A673 (cell line): ENCODE data around the gene MAGI3. TPM values are rescaled to one million over a fixed set of nuclear protein-coding genes. Genes with fewer than 3 reads are reported as not detected.

Source experiments
- BruUV-seq: library from RNA; stranded (reverse); fragments of 400-500 nt; replicated peaks from 2 replicates; lab custom pipeline; 2021; lab: Mats Ljungman, UMichigan
- CTCF ChIA-PET: fragments of 300-600 bp; sonication (Branson Sonifier 250); formaldehyde crosslinking; loops from one replicate; lab custom pipeline; 2022; ENCODE audit warnings: antibody characterized with exemption; lab: Charles Lee
- POLR2A ChIA-PET: fragments of 300-600 bp; sonication (Branson Sonifier 250); formaldehyde crosslinking; loops from one replicate; lab custom pipeline; 2022; ENCODE audit warnings: antibody characterized with exemption; ENCODE audit not compliant: low non-redundant PET; lab: Charles Lee
- DNase-seq: peaks from one replicate; pipeline ENCODE4 v3.0.0-alpha.2; 2015; ENCODE audit warnings: low spot score
- H3K27ac ChIP-seq: fragments of 200-600 bp; sonication (generic); 2 replicates; pipeline ENCODE4 v1.5.1; 2016; ENCODE audit warnings: mixed run types, low read depth, mild to moderate bottlenecking, mixed read lengths, antibody characterized with exemption, low read length; ENCODE audit not compliant: poor library complexity, severe bottlenecking
- H3K27me3 ChIP-seq: fragments of 200-600 bp; sonication (generic); replicated peaks from 2 replicates; pipeline ENCODE4 v1.6.1; 2017; ENCODE audit warnings: mixed run types, low read depth, mild to moderate bottlenecking, mixed read lengths, antibody characterized with exemption, low read length; ENCODE audit not compliant: insufficient read depth, poor library complexity
- H3K36me3 ChIP-seq: fragments of 200-600 bp; sonication (generic); 2 replicates; pipeline ENCODE4 v1.6.1; 2016; ENCODE audit warnings: mixed run types, mild to moderate bottlenecking, mixed read lengths, antibody characterized with exemption, low read length; ENCODE audit not compliant: insufficient read depth, poor library complexity, severe bottlenecking
- H3K4me1 ChIP-seq: fragments of 200-600 bp; sonication (generic); 2 replicates; pipeline ENCODE4 v1.6.1; 2017; ENCODE audit warnings: mixed run types, mild to moderate bottlenecking, mixed read lengths, antibody characterized with exemption, low read length; ENCODE audit not compliant: insufficient read depth, poor library complexity, severe bottlenecking
- H3K4me3 ChIP-seq: fragments of 200-600 bp; sonication (generic); 2 replicates; pipeline ENCODE4 v1.5.1; 2016; ENCODE audit warnings: low read depth, mixed run types, mild to moderate bottlenecking, mixed read lengths, low read length; ENCODE audit not compliant: poor library complexity, severe bottlenecking
- H3K9me3 ChIP-seq: fragments of 200-600 bp; sonication (generic); 2 replicates; pipeline ENCODE4 v1.6.1; 2016; ENCODE audit warnings: mixed run types, low read depth, mild to moderate bottlenecking, mixed read lengths, antibody characterized with exemption, low read length; ENCODE audit not compliant: poor library complexity, severe bottlenecking
- EZH2 ChIP-seq: fragments of 200-600 bp; sonication (generic); IDR thresholded peaks from 2 replicates; pipeline ENCODE4 v1.6.1; 2017; ENCODE audit warnings: borderline replicate concordance, low read depth, mild to moderate bottlenecking, mixed read lengths, antibody characterized with exemption, low read length; ENCODE audit not compliant: poor library complexity, severe bottlenecking
- intact Hi-C: fragments of 100-400 bp; cut with micrococcal nuclease; formaldehyde crosslinking; loops from one replicate; pipeline ENCODE4 v1.10.0; 2022; ENCODE audit not compliant: unreplicated experiment
- total RNA-seq: library from RNA; stranded (reverse); gene quantifications from 2 replicates; pipeline ENCODE4 v1.2.3, GENCODE V29; 2021
- TF ChIP-seq, protein P1 (sequence below): fragments of 300-800, 200-600 bp; sonication (generic); conservative IDR thresholded peaks from 2 replicates; pipeline ENCODE4 v1.5.1; 2017; ENCODE audit warnings: low read depth, mild to moderate bottlenecking, antibody characterized with exemption, low read length, moderate library complexity, mixed read lengths

Gene MAGI3
- total RNA-seq, 1 experiment from 2014 or later: 5.1 TPM

DNA sequence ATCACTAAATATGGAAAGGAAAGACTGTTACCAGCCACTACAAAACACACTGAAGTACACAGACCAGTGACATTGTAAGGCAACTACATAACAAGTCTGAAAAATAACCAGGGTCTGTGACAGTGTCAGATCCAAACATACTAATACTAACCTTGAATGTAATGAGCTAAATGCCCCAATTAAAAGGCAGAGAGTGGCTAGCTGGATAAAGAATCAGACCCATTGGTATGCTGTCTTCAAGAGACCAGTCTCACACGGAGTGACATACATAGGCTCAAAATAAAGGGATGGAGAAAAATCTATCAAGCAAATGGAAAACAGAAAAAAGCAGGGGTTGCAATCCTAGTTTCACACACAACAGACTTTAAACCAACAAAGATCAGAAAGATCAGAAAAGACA, 100.1 kb downstream of the MAGI3 start:
- H3K4me1 ChIP-seq: no peaks in the 10 kb centered on the region
- no peaks in the 10 kb centered on the region for H3K36me3 ChIP-seq
- no peak for DNase-seq
- no peak overlapping the region for H3K27ac ChIP-seq
- POLR2A ChIA-PET: no interaction called here
- peaks cover 7% of the 10 kb centered on the region for H3K9me3 ChIP-seq
- no TSS peak for BruUV-seq
- no peak overlapping the region for H3K4me3 ChIP-seq
- CTCF ChIA-PET: no interaction called here
- intact Hi-C loops: no loop called here
- no peaks in the 10 kb centered on the region for H3K27me3 ChIP-seq
- no peak for TF ChIP-seq EZH2
- TF ChIP-seq, protein P1, sequence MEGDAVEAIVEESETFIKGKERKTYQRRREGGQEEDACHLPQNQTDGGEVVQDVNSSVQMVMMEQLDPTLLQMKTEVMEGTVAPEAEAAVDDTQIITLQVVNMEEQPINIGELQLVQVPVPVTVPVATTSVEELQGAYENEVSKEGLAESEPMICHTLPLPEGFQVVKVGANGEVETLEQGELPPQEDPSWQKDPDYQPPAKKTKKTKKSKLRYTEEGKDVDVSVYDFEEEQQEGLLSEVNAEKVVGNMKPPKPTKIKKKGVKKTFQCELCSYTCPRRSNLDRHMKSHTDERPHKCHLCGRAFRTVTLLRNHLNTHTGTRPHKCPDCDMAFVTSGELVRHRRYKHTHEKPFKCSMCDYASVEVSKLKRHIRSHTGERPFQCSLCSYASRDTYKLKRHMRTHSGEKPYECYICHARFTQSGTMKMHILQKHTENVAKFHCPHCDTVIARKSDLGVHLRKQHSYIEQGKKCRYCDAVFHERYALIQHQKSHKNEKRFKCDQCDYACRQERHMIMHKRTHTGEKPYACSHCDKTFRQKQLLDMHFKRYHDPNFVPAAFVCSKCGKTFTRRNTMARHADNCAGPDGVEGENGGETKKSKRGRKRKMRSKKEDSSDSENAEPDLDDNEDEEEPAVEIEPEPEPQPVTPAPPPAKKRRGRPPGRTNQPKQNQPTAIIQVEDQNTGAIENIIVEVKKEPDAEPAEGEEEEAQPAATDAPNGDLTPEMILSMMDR: no peak

DNA sequence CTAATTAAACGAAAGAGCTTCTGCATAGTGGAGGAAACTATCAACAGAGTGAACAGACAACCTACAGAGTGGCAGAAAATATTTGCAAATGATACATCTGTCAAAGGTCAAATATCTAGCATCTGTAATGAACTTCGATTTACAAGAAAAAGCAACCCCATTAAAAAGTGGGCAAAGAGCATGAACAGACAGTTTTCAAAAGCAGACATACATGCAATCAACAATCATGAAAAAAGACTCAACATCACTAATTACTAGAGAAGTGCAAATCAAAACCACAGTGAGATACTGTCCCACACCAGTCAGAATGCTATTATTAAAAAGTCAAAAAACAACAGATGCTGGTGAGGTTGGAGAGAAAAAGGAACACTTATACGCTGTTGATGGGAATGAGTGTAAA, 103.2 kb downstream of the MAGI3 start:
- POLR2A ChIA-PET: no interaction called here
- no peak overlapping the region for H3K4me3 ChIP-seq
- no peak for DNase-seq
- no peaks in the 10 kb centered on the region for H3K36me3 ChIP-seq
- BruUV-seq: no TSS peak
- H3K27ac ChIP-seq: no peak overlapping the region
- no peaks in the 10 kb centered on the region for H3K4me1 ChIP-seq
- no peak for TF ChIP-seq EZH2
- TF ChIP-seq, protein P1: no peak
- CTCF ChIA-PET: no interaction called here
- intact Hi-C loops: no loop called here
- no peaks in the 10 kb centered on the region for H3K27me3 ChIP-seq
- H3K9me3 ChIP-seq: peaks cover 7% of the 10 kb centered on the region

DNA sequence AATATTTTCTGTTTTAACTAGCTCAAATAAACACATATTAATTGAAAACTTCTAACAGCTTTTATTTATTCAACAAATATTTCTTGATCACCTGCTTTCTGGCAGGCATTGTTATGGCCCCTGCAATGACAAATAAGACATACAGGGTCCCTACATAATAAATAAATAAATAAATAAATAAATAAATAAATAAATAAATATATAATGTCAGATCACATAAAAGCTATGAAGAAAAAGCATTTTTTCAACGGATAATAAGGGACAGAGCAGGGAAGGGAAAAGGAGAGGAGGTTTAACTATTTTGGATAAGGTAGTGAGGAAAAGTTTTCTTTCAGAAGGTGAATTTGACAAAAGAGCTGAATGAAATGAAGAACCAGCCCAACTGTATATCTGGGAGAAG, 115.0 kb downstream of the MAGI3 start:
- DNase-seq: no peak
- H3K9me3 ChIP-seq: no peaks in the 10 kb centered on the region
- TF ChIP-seq, protein P1: no peak
- no peak for TF ChIP-seq EZH2
- no peaks in the 10 kb centered on the region for H3K36me3 ChIP-seq
- no peak overlapping the region for H3K27ac ChIP-seq
- ChIA-PET CTCF (no interaction called here), POLR2A (no interaction called here)
- no peaks in the 10 kb centered on the region for H3K27me3 ChIP-seq
- no TSS peak for BruUV-seq
- H3K4me3 ChIP-seq: no peak overlapping the region
- intact Hi-C loops: no loop called here
- H3K4me1 ChIP-seq: no peaks in the 10 kb centered on the region
